Measurements from ENCODE around the gene LDLRAD1.
"Not testable (repeated sequence)": the region's sequence is repeated elsewhere in the genome, so short reads cannot be mapped to it uniquely, and the experiment has no call there.

LDLRAD1 gene

DNA sequence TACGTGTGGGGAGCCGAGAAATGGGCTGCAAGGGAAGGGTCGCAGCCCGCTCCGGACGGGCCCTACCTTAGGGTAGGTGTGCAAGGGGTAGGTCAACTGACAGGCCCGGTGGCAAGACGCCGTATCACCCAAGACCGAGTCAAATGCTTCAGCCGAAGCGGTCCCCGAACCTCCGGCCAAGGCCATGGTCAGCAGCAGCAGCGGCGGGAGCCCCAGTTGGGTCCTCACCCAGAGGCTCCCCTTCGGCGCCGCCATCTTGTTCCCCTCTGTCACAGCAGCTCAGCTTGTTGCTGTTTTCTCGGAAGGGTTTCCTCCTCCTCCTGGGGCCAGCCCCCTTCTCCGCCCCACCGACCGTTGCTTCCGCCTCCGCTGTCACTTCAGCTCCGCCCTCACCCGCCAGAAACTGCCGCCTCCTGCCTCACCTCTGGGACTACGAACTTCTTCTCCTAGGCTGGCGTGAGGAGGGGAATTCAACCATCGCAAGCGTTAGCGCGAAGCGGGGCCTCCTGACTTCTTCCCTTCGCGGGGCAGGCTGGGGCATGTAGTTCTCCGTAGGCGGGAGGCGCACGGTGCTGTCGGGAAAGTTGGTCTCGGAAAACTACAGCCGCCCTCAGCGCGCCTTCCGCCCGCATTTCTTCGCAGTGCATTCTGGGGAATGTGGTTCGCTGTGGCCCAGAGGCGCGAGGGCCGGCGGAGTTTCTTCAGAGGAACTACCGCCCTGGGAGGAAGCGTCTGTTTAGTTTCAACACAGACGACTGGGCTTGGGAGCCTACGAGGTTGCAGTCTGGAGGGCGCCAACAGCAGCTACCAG, 35.2 kb upstream of the LDLRAD1 start, which contains the start of the genes TCEANC2 and TMEM59:
TSS of gene TCEANC2 (plus strand) at position 675 of the 811 bp plus-strand sequence. CDS start 815 bp downstream, outside the sequence.
TSS of gene TMEM59 (minus strand) at position 271 of the 811 bp plus-strand sequence. CDS start at position 255, 16 bp downstream.
- peaks cover 8% of the 10 kb centered on the region for H3K79me1 ChIP-seq (replicated peaks; ENCODE audit: low read length, poor library complexity, severe bottlenecking)
- H3K9ac ChIP-seq (ENCODE audit: low read length), result peak within 1 kb of the TSS; percentile 99
- H4K8ac ChIP-seq (ENCODE audit: low read length), result peak within 1 kb of the TSS; percentile 79
- peak within 1 kb of the TSS; percentile 87 to 94 for H3K18ac ChIP-seq (ENCODE audit: low read depth in 1 of 2, low read length in 2 of 2)
- peak within 1 kb of the TSS in 1 of 2 experiments; percentile 94 for H3K14ac ChIP-seq (ENCODE audit: low read length in 2 of 2)
- peak within 1 kb of the TSS; percentile 40 for H2BK5ac ChIP-seq (ENCODE audit: low read depth, low read length, poor library complexity, severe bottlenecking)
- H2BK120ac ChIP-seq (ENCODE audit: low read depth, low read length), result no peak within 1 kb of the TSS
- peak within 1 kb of the TSS; percentile 90 to 100 for H3K4me3 ChIP-seq (ENCODE audit: insufficient read depth in 1 of 2, low read depth in 1 of 2, low read length in 2 of 2)
- H3K4me1 ChIP-seq (ENCODE audit: control insufficient read depth, insufficient read depth, low read depth, low read length), result peaks cover 5% of the 10 kb centered on the region
- no peaks in the 10 kb centered on the region for H3K27me3 ChIP-seq (ENCODE audit: control insufficient read depth in 1 of 2, insufficient read depth in 1 of 2, low read length in 2 of 2)
- peak within 1 kb of the TSS in 1 of 2 experiments; percentile 64 for H2BK12ac ChIP-seq (ENCODE audit: low read length in 2 of 2)
- peak within 1 kb of the TSS; percentile 8 for H2BK15ac ChIP-seq (ENCODE audit: low read depth, poor library complexity, severe bottlenecking)
- H4K91ac ChIP-seq (ENCODE audit: low read length), result peak within 1 kb of the TSS; percentile 43
- DNase-seq, result peak; percentile 100
- no peaks in the 10 kb centered on the region for H3K9me3 ChIP-seq (ENCODE audit: control insufficient read depth, low read length)
- H3K36me3 ChIP-seq (ENCODE audit: control insufficient read depth in 1 of 2, insufficient read depth in 2 of 2, low read depth in 1 of 2, low read length in 2 of 2), result peaks cover 0 to 7% of the 10 kb centered on the region in 2 experiments
- WGBS, result under 1% methylated on average over 55 of the region's 59 CpGs
- H2AFZ ChIP-seq (ENCODE audit: low read depth, low read length), result peak within 1 kb of the TSS; percentile 68
- H3K4ac ChIP-seq (ENCODE audit: low read depth in 1 of 2, low read length in 2 of 2), result peak within 1 kb of the TSS; percentile 52 to 95
- peak within 1 kb of the TSS; percentile 88 for H3K27ac ChIP-seq (ENCODE audit: low read length, poor library complexity, severe bottlenecking)
- H2AK5ac ChIP-seq (ENCODE audit: low read length, severe bottlenecking), result no peak within 1 kb of the TSS
- peak within 1 kb of the TSS in 1 of 2 experiments; percentile 71 for H3K23ac ChIP-seq (ENCODE audit: low read length in 2 of 2)
- peak within 1 kb of the TSS; percentile 92 for H3K4me2 ChIP-seq (ENCODE audit: low read length, poor library complexity, severe bottlenecking)

DNA sequence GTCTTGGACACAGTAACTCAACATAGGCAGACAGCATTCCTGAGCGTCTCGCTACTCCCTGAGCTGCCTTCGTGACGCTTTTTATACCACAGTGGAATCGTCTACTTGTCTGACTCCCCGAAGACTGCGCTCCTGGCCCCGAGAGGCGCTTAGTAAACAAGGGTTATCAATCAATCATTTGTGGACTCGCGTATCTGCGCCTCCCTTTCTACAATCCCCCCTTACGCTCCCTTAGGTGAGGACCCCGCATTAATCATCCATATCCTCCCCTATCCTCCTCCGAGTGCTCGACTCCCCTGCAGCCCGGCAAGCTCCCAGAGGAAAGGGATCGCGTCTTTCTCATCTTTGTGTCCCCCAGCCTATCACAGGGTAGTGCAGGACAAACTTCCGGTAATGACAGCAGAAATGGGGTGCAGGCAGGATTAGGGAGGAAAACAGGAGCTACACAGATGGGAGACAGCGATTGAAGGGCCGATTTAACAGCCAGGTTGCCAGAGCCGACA, 34.5 kb upstream of the LDLRAD1 start:
- H3K9me3 ChIP-seq (ENCODE audit: control insufficient read depth, low read length), result no peaks in the 10 kb centered on the region
- peak overlapping the region; percentile 88 for H3K27ac ChIP-seq (ENCODE audit: low read length, poor library complexity, severe bottlenecking)
- peak overlapping the region in 1 of 2 experiments; percentile 64 for H2BK12ac ChIP-seq (ENCODE audit: low read length in 2 of 2)
- H3K79me1 ChIP-seq (replicated peaks; ENCODE audit: low read length, poor library complexity, severe bottlenecking), result peaks cover 11% of the 10 kb centered on the region
- H3K27me3 ChIP-seq (ENCODE audit: control insufficient read depth in 1 of 2, insufficient read depth in 1 of 2, low read length in 2 of 2), result no peaks in the 10 kb centered on the region
- H4K8ac ChIP-seq (ENCODE audit: low read length), result peak overlapping the region; percentile 79
- peak overlapping the region; percentile 40 for H2BK5ac ChIP-seq (ENCODE audit: low read depth, low read length, poor library complexity, severe bottlenecking)
- peak overlapping the region; percentile 28 for H4K91ac ChIP-seq (ENCODE audit: low read length)
- peak overlapping the region in 1 of 2 experiments; percentile 71 for H3K23ac ChIP-seq (ENCODE audit: low read length in 2 of 2)
- H3K36me3 ChIP-seq (ENCODE audit: control insufficient read depth in 1 of 2, insufficient read depth in 2 of 2, low read depth in 1 of 2, low read length in 2 of 2), result peaks cover 0 to 3% of the 10 kb centered on the region in 2 experiments
- H2AFZ ChIP-seq (ENCODE audit: low read depth, low read length), result peak overlapping the region; percentile 62
- peaks cover 5% of the 10 kb centered on the region for H3K4me1 ChIP-seq (ENCODE audit: control insufficient read depth, insufficient read depth, low read depth, low read length)
- peak overlapping the region; percentile 99 for H3K9ac ChIP-seq (ENCODE audit: low read length)
- peak overlapping the region in 1 of 2 experiments; percentile 94 for H3K14ac ChIP-seq (ENCODE audit: low read length in 2 of 2)
- no peak overlapping the region for H2BK120ac ChIP-seq (ENCODE audit: low read depth, low read length)
- under 1% methylated on average over 23 of the region's 23 CpGs for WGBS
- peak; percentile 85 for DNase-seq
- H2BK15ac ChIP-seq (ENCODE audit: low read depth, poor library complexity, severe bottlenecking), result no peak overlapping the region
- peak overlapping the region; percentile 87 to 94 for H3K18ac ChIP-seq (ENCODE audit: low read depth in 1 of 2, low read length in 2 of 2)
- peak overlapping the region; percentile 90 to 100 for H3K4me3 ChIP-seq (ENCODE audit: insufficient read depth in 1 of 2, low read depth in 1 of 2, low read length in 2 of 2)
- peak overlapping the region; percentile 52 to 95 for H3K4ac ChIP-seq (ENCODE audit: low read depth in 1 of 2, low read length in 2 of 2)
- H2AK5ac ChIP-seq (ENCODE audit: low read length, severe bottlenecking), result no peak overlapping the region
- peak overlapping the region; percentile 92 for H3K4me2 ChIP-seq (ENCODE audit: low read length, poor library complexity, severe bottlenecking)

DNA sequence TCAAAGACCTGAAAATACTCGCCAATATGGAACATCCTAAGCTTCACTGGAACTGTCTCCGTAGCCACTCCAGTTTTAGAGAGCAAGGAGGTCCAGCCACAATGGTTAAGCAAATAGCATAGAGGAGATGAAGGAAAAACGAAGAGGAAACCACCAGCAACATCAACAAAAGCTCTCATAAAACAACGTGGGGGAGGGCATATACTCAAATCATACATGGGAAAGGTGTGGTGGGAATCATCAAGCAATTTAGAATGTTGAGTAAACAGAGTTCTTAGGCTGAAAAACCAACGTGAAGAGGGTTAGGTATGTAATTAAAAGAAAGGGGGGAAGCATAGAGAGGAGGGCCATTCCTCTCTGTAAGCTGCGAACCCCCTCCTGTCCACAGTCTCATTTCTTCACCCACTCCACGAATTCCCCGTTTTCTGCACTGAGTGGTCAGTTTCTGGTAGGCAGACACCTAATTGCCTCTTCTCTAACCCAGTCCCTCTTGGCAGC, 34.0 kb upstream of the LDLRAD1 start:
- 17% methylated on average over 6 of the region's 8 CpGs for WGBS
- Histone ChIP-seq H2BK15ac (ENCODE audit: low read depth, poor library complexity, severe bottlenecking) (no peak overlapping the region), H3K79me1 (replicated peaks; ENCODE audit: low read length, poor library complexity, severe bottlenecking) (peaks cover 11% of the 10 kb centered on the region), H2BK12ac (ENCODE audit: low read length in 2 of 2) (no peak overlapping the region), H3K27ac (ENCODE audit: low read length, poor library complexity, severe bottlenecking) (peak overlapping the region; percentile 88), H3K9me3 (ENCODE audit: control insufficient read depth, low read length) (no peaks in the 10 kb centered on the region), H3K14ac (ENCODE audit: low read length in 2 of 2) (peak overlapping the region in 1 of 2 experiments; percentile 2), H3K4ac (ENCODE audit: low read depth in 1 of 2, low read length in 2 of 2) (no peak overlapping the region), H3K4me1 (ENCODE audit: control insufficient read depth, insufficient read depth, low read depth, low read length) (peaks cover 5% of the 10 kb centered on the region), H4K91ac (ENCODE audit: low read length) (no peak overlapping the region), H2BK5ac (ENCODE audit: low read depth, low read length, poor library complexity, severe bottlenecking) (no peak overlapping the region), H3K23ac (ENCODE audit: low read length in 2 of 2) (no peak overlapping the region), H2AFZ (ENCODE audit: low read depth, low read length) (no peak overlapping the region), H2BK120ac (ENCODE audit: low read depth, low read length) (no peak overlapping the region), H2AK5ac (ENCODE audit: low read length, severe bottlenecking) (peak overlapping the region; percentile 27), H3K9ac (ENCODE audit: low read length) (peak overlapping the region; percentile 99), H3K27me3 (ENCODE audit: control insufficient read depth in 1 of 2, insufficient read depth in 1 of 2, low read length in 2 of 2) (no peaks in the 10 kb centered on the region), H3K18ac (ENCODE audit: low read depth in 1 of 2, low read length in 2 of 2) (peak overlapping the region in 1 of 2 experiments; percentile 5), H3K4me2 (ENCODE audit: low read length, poor library complexity, severe bottlenecking) (peak overlapping the region; percentile 92), H4K8ac (ENCODE audit: low read length) (no peak overlapping the region), H3K4me3 (ENCODE audit: insufficient read depth in 1 of 2, low read depth in 1 of 2, low read length in 2 of 2) (peak overlapping the region; percentile 90 to 100), H3K36me3 (ENCODE audit: control insufficient read depth in 1 of 2, insufficient read depth in 2 of 2, low read depth in 1 of 2, low read length in 2 of 2) (peaks cover 0 to 3% of the 10 kb centered on the region in 2 experiments)
- no peak for DNase-seq

DNA sequence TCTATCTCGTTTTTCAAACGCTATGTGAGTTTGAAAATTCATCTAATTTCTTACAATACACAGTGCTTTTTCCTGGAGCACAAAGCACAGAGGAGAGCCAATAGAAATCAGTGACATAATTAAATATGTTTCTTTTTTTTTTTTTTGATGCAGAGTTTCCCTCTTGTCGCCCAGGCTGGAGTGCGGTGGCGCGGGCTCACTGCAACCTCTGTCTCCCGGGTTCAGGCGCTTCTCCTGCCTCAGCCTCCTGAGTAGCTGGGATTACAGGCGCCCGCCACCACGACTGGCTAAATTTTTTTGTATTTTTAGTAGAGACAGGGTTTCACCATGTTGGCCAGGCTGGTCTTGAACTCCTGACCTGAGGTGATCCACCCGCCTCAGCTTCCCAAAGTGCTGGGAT, 32.4 kb upstream of the LDLRAD1 start:
- H3K79me1 ChIP-seq (replicated peaks; ENCODE audit: low read length, poor library complexity, severe bottlenecking); H4K8ac ChIP-seq (ENCODE audit: low read length); H3K27me3 ChIP-seq (ENCODE audit: control insufficient read depth in 1 of 2, insufficient read depth in 1 of 2, low read length in 2 of 2); H3K18ac ChIP-seq (ENCODE audit: low read depth in 1 of 2, low read length in 2 of 2); H3K4me2 ChIP-seq (ENCODE audit: low read length, poor library complexity, severe bottlenecking); H3K27ac ChIP-seq (ENCODE audit: low read length, poor library complexity, severe bottlenecking); H3K14ac ChIP-seq (ENCODE audit: low read length in 2 of 2); H2BK120ac ChIP-seq (ENCODE audit: low read depth, low read length); H3K4ac ChIP-seq (ENCODE audit: low read depth in 1 of 2, low read length in 2 of 2); H3K9ac ChIP-seq (ENCODE audit: low read length); H3K4me3 ChIP-seq (ENCODE audit: insufficient read depth in 1 of 2, low read depth in 1 of 2, low read length in 2 of 2); H2BK12ac ChIP-seq (ENCODE audit: low read length in 2 of 2); DNase-seq; H3K4me1 ChIP-seq (ENCODE audit: control insufficient read depth, insufficient read depth, low read depth, low read length); H3K23ac ChIP-seq (ENCODE audit: low read length in 2 of 2); H2BK5ac ChIP-seq (ENCODE audit: low read depth, low read length, poor library complexity, severe bottlenecking); H3K9me3 ChIP-seq (ENCODE audit: control insufficient read depth, low read length); H2AK5ac ChIP-seq (ENCODE audit: low read length, severe bottlenecking); H2AFZ ChIP-seq (ENCODE audit: low read depth, low read length); H3K36me3 ChIP-seq (ENCODE audit: control insufficient read depth in 1 of 2, insufficient read depth in 2 of 2, low read depth in 1 of 2, low read length in 2 of 2); H2BK15ac ChIP-seq (ENCODE audit: low read depth, poor library complexity, severe bottlenecking); H4K91ac ChIP-seq (ENCODE audit: low read length): not testable (repeated sequence)
- 98% methylated on average over 12 of the region's 12 CpGs for WGBS
